ENCODE measurements around the gene CSNK1G2.

The CSNK1G2 gene

DNA sequence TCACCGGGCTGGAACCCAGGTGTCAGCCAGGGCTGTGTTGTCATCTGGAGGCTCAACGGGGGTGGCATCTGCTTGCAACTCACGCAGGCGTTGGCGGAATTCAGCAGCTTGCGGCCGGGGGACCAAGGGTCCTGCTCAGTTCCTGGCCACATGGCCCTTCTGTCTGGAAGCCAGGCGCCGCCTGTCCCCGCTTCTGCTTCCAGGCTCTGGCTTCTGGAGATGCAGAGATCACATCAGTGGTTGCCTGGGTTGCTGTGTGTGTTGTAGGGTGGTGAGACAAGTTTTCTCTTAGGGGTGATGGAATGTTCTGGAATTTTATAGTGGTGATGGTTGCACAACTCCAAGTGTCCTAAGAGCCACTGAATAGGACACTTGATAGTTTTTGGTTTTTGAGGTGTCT lies 30.8 kb upstream of the CSNK1G2 start:
- TF ChIP-seq, protein P1, sequence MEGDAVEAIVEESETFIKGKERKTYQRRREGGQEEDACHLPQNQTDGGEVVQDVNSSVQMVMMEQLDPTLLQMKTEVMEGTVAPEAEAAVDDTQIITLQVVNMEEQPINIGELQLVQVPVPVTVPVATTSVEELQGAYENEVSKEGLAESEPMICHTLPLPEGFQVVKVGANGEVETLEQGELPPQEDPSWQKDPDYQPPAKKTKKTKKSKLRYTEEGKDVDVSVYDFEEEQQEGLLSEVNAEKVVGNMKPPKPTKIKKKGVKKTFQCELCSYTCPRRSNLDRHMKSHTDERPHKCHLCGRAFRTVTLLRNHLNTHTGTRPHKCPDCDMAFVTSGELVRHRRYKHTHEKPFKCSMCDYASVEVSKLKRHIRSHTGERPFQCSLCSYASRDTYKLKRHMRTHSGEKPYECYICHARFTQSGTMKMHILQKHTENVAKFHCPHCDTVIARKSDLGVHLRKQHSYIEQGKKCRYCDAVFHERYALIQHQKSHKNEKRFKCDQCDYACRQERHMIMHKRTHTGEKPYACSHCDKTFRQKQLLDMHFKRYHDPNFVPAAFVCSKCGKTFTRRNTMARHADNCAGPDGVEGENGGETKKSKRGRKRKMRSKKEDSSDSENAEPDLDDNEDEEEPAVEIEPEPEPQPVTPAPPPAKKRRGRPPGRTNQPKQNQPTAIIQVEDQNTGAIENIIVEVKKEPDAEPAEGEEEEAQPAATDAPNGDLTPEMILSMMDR (IDR thresholded peaks at IDR 0.05; ENCODE audit: low read depth, low read length, missing control alignments): no peak

DNA sequence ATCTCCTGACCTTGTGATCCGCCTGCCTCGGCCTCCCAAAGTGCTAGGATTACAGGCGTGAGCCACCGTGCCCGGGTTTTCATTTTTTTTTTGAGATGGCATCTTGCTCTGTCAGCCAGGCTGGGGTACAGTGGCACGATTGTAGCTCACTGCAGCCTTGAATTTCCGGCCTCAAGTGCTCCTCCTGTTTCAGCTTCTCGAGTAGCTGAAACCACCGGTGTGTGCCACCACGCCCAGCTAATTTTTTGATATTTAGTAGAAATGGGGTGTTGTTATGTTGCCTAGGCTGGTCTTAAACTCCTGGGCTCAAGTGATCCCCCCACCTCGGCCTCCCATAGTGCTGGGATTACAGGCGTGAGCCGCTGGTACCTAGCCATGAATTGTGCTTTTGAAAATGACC lies 29.9 kb upstream of the CSNK1G2 start:
- DNase-seq (ENCODE audit: low read depth): no peak
- TF ChIP-seq, protein P1 (IDR thresholded peaks at IDR 0.05; ENCODE audit: low read depth, low read length, missing control alignments): no peak
- no peak overlapping the region for H3K4me3 ChIP-seq (ENCODE audit: low read depth, low read length)

More for the DNA sequence above, 30.8 kb upstream of the CSNK1G2 start:
- H3K4me3 ChIP-seq (ENCODE audit: low read depth, low read length): no peak overlapping the region
- no peak for DNase-seq (ENCODE audit: low read depth)

DNA sequence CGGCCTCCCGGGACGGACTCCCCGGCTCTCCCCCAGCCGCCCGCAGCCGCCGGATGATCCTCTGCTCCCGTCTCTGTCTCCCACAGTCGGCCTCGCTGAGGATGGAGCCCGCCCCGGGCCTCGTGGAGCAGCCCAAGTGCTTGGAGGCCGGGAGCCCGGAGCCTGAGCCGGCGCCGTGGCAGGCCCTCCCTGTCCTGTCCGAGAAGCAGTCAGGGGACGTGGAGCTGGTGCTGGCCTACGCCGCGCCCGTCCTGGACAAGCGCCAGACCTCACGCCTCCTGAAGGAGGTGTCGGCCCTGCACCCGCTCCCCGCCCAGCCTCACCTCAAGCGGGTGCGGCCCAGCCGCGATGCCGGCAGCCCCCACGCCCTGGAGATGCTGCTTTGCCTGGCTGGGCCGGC lies 29.0 kb upstream of the CSNK1G2 start:
- H3K4me3 ChIP-seq (ENCODE audit: low read depth, low read length): no peak overlapping the region

DNA sequence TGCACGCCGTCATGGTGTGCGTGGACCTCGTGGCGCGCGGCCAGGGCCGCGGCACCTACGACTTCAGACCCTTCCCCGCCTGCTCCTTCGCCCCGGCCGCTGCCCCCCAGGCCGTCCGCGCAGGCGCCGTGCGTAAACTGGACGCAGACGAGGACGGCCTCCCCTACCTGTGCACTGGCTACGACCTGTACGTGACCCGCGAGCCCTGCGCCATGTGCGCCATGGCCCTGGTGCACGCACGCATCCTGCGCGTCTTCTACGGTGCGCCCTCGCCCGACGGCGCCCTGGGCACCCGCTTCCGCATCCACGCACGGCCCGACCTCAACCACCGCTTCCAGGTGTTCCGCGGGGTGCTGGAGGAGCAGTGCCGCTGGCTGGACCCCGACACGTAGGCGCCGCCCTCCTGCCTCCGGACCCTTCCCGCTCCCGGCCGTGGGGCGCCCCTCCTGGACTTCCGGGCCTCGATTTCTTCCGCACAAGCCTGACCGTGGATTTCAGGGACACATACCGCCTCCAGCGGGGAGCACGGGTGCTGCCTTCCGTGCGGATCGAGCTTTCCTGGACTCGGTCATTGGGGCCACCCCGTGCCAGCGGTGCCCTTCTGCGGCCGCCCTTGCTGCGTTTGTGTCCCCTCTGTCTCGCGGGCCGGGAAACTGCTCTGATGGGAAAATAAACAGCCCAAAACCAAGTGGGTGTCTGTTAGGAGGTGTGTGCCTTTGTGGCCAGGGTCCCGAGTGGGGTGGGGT lies 28.0 kb upstream of the CSNK1G2 start:
- no peak overlapping the region for H3K4me3 ChIP-seq (ENCODE audit: low read depth, low read length)
- DNase-seq (ENCODE audit: low read depth): no peak
- TF ChIP-seq, protein P1 (IDR thresholded peaks at IDR 0.05; ENCODE audit: low read depth, low read length, missing control alignments): no peak

More for the DNA sequence above, 29.0 kb upstream of the CSNK1G2 start:
- TF ChIP-seq, protein P1 (IDR thresholded peaks at IDR 0.05; ENCODE audit: low read depth, low read length, missing control alignments): no peak
- no peak for DNase-seq (ENCODE audit: low read depth)

DNA sequence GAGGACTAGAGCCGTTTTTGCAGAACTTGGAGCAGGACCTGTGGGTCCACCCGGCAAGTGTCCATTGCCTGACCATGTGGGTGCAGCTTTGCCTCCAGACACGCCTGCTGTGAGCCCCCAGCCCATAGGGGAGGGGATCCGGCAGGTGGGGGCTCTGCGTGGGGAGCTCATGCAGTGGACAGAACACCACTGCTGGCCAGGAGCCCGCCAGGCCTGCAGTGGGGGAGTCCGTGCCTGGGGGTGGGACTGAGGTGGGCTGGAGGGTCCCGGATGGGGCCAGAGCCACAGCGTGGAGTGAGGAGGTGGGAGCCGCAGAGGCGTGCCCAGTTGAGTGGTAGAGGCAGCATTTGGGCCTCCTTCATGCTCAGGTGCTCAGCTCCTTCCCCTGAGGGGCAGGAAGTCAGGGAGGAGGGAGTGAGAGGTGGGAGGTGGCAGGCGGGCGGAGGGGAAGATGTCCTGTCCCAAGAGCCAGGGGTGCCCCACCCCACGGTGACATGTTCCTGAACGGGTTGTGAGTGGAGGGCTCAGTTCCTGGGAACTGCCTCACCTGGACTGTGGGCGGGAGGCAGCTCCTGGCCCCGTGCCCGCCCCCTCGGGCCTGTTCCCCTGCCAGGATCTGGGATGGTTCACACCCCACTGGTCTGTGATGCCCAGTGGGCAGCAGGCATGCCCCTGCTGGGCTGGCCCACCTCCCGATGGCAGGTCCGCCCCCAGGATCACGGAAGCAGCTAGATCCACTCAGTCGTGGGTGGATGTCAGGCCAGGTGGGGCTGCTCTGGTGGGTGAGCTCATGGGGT lies 27.0 kb upstream of the CSNK1G2 start:
- no peak for DNase-seq (ENCODE audit: low read depth)
- H3K4me3 ChIP-seq (ENCODE audit: low read depth, low read length): no peak overlapping the region
- TF ChIP-seq, protein P1 (IDR thresholded peaks at IDR 0.05; ENCODE audit: low read depth, low read length, missing control alignments): no peak

DNA sequence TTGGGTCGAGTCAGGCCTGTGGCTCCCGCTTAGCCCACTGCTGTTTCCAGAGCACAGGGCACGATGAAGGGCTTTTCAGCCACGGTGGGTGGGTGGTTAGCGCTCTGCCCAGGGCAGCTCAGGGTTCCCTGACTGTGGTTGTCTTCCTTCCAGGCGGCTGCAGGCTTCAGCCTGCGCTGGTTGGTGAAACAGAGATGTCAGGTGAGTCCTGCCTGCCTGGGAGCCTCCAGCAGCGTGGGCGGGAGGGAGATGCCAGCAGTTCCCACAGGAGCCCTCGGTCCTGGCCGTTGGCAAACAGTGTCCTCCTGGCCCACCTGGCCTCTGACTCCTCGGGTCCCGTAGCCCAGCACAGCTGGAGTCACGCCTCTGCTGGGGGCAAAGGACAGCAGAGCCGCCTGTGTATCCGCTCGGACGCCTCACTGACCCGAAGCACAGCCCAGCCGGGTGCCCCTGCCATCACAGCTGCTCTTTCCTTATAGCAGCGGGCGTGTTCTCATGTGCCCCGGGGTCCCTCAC lies 26.1 kb upstream of the CSNK1G2 start:
- DNase-seq (ENCODE audit: low read depth): no peak
- TF ChIP-seq, protein P1 (IDR thresholded peaks at IDR 0.05; ENCODE audit: low read depth, low read length, missing control alignments): no peak
- H3K4me3 ChIP-seq (ENCODE audit: low read depth, low read length): no peak overlapping the region
